HepG2 (cell line): ENCODE measurements around the gene HSCB. TPM values are rescaled to one million over a fixed set of nuclear protein-coding genes. Genes with fewer than 3 reads are reported as not detected.

Source experiments
- ARNTL ChIP-seq: sonication (generic); formaldehyde crosslinking; IDR thresholded peaks from 2 replicates; pipeline ENCODE4 v1.4.0; 2020; ENCODE audit warnings: mild to moderate bottlenecking, missing genetic modification reagents
- EHMT2 ChIP-seq: fragments of 200-600 bp; sonication (generic); IDR thresholded peaks from 2 replicates; pipeline ENCODE4 v1.7.0; 2017; ENCODE audit warnings: antibody characterized with exemption, low read depth, low read length, borderline replicate concordance
- IRX3 ChIP-seq: sonication (generic); formaldehyde crosslinking; IDR thresholded peaks from 2 replicates; pipeline ENCODE4 v1.8.1; 2023; ENCODE audit warnings: mild to moderate bottlenecking, low read depth, missing genetic modification reagents, borderline replicate concordance
- MAFF ChIP-seq: IDR thresholded peaks from 2 replicates; pipeline ENCODE4 v1.6.1; 2011; ENCODE audit warnings: low read depth, low read length, improper control_type of control experiment
- NFRKB ChIP-seq: fragments of 450-650 bp; IDR thresholded peaks from 2 replicates; pipeline ENCODE4 v1.6.1; 2017
- ONECUT2 ChIP-seq: sonication (generic); formaldehyde crosslinking; IDR thresholded peaks from 2 replicates; pipeline ENCODE4 v1.4.0; 2020; ENCODE audit warnings: missing genetic modification reagents
- RFXANK ChIP-seq: IDR thresholded peaks from 2 replicates; pipeline ENCODE4 v1.6.1; 2016
- SALL1 ChIP-seq: sonication (generic); formaldehyde crosslinking; IDR thresholded peaks from 2 replicates; pipeline ENCODE4 v1.8.0; 2022; ENCODE audit warnings: mild to moderate bottlenecking, missing genetic modification reagents
- SIX1 ChIP-seq: sonication (generic); formaldehyde crosslinking; IDR thresholded peaks from 2 replicates; pipeline ENCODE4 v1.4.0; 2020; ENCODE audit warnings: missing genetic modification reagents, borderline replicate concordance
- SKI ChIP-seq: fragments of 450-650 bp; IDR thresholded peaks from one replicate; pipeline ENCODE4 v1.6.1; 2018; ENCODE audit warnings: mild to moderate bottlenecking; ENCODE audit not compliant: partially characterized antibody
- SNRNP70 ChIP-seq: fragments of 200-400 bp; formaldehyde crosslinking; IDR thresholded peaks from 2 replicates; pipeline ENCODE4 v1.6.1; 2017; ENCODE audit warnings: mild to moderate bottlenecking, low read depth, low read length, moderate library complexity
- SP2 ChIP-seq: sonication (generic); formaldehyde crosslinking; IDR thresholded peaks from 2 replicates; pipeline ENCODE4 v1.5.1; 2020; ENCODE audit warnings: mild to moderate bottlenecking, missing genetic modification reagents
- YY1 ChIP-seq: IDR thresholded peaks from 2 replicates; pipeline ENCODE4 v1.6.1; 2011; ENCODE audit warnings: low read length, low read depth, moderate library complexity, mild to moderate bottlenecking; ENCODE audit not compliant: insufficient read depth, insufficient replicate concordance
- ZC3H4 ChIP-seq: sonication (generic); formaldehyde crosslinking; IDR thresholded peaks from 2 replicates; pipeline ENCODE4 v1.4.0; 2020; ENCODE audit warnings: missing genetic modification reagents, borderline replicate concordance
- ZFP36 ChIP-seq: fragments of 150-350 bp; IDR thresholded peaks from 2 replicates; pipeline ENCODE4 v1.6.1; 2018; ENCODE audit warnings: borderline replicate concordance, low read length, low read depth; ENCODE audit not compliant: partially characterized antibody
- ZFP36L2 ChIP-seq: sonication (generic); formaldehyde crosslinking; IDR thresholded peaks from 2 replicates; pipeline ENCODE4 v1.4.0; 2020; ENCODE audit warnings: missing genetic modification reagents
- ZNF180 ChIP-seq: sonication (generic); formaldehyde crosslinking; IDR thresholded peaks from 2 replicates; pipeline ENCODE4 v1.4.0; 2020; ENCODE audit warnings: low read depth, missing genetic modification reagents, borderline replicate concordance
- ZNF264 ChIP-seq: sonication (generic); formaldehyde crosslinking; IDR thresholded peaks from 2 replicates; pipeline ENCODE4 v1.4.0; 2020; ENCODE audit warnings: missing genetic modification reagents
- ZNF30 ChIP-seq: sonication (generic); formaldehyde crosslinking; IDR thresholded peaks from 2 replicates; pipeline ENCODE4 v1.5.0; 2020; ENCODE audit warnings: mild to moderate bottlenecking, missing genetic modification reagents
- ZNF782 ChIP-seq: sonication (generic); formaldehyde crosslinking; IDR thresholded peaks from 2 replicates; pipeline ENCODE4 v1.4.0; 2020; ENCODE audit warnings: missing genetic modification reagents, mild to moderate bottlenecking, borderline replicate concordance
- polyA plus RNA-seq, 8 experiments: library from polyadenylated mRNA; depleted of rRNA in 3 of 8; stranded (reverse) in 7 of 8; unstranded in 1 of 8; fragments of >200 nt; fragmentation: Illumina TruSeq in 4 of 8; extraction: Trizol in 4 of 8; gene quantifications; 2 replicates each; pipeline versions ENCODE4 v1.2.1 to v1.2.3, GENCODE V29; 2011 to 2016; ENCODE audit warnings: low read depth in 4 of 8, missing spikeins in 1 of 8, mixed read lengths in 1 of 8; ENCODE audit not compliant: insufficient read depth in 1 of 8
- total RNA-seq, 5 experiments: library from RNA; depleted of rRNA; stranded (reverse); fragments of >200 nt; fragmentation: Illumina TruSeq; extraction: Trizol; gene quantifications; 2 replicates each; pipeline ENCODE4 v1.2.3, GENCODE V29; 2016; ENCODE audit warnings: low read depth in 1 of 5
- TF ChIP-seq, protein P1 (sequence below): sonication (generic); formaldehyde crosslinking; IDR thresholded peaks from 2 replicates; pipeline ENCODE4 v1.4.0; 2020; ENCODE audit warnings: missing genetic modification reagents, mild to moderate bottlenecking, borderline replicate concordance
- TF ChIP-seq, protein P2 (sequence below): sonication (generic); formaldehyde crosslinking; IDR thresholded peaks from 2 replicates; pipeline ENCODE4 v1.5.1; 2020; ENCODE audit warnings: mild to moderate bottlenecking, missing genetic modification reagents, borderline replicate concordance

The HSCB gene
- total and polyA plus RNA-seq, 2 of the 13 experiments (the other 11 are each of a cell fraction or from before 2014, with no cell fraction given): 15.4 to 20.9 TPM

DNA sequence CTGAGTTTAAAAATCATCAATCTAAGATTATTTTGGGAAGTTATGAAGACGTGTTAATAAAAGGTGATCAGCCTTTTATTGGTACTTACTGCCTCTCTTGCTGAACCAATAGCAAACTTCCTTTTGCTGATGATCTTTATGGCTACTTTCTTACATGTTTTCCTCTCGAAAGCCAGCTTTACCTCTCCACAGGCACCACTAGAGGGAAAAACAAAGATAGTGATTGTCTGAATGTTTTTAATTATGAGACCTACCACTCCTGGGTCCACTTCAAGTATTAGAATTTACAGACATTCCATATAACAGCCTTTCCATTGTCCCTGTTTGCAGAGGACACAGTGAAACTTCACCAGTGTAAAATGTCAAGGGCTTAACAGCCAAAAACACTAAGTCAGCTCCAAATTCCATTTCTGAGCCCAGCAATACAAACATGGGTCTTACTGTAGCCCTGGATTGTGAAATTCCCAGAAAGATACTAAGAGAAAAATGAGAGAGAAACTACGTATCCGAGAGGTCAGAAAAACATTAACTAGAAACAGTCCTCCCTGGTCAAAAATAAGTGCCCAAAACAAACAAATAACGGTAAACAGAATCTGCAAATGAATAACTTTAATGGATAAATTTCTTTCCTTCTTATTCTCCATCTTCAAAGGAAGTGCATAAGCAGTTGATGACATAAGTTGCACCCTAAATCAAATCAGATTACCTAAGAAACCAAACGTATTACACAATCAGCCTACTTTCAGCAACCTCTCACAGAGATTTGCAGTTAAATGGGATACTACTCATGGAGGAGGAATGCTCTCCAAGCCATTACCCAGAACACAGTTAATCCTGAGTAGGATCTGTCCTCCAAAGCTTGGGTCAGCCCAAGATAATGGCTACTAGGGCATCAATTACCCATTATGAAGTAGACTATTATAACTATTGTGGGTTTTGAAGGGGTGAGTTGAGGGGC is 29.7 kb upstream of the HSCB start (continued):
- no peak for TF ChIP-seq NFRKB
- TF ChIP-seq ZNF264: no peak
- no peak for TF ChIP-seq IRX3 (CRISPR knock-in tag)
- TF ChIP-seq SALL1: no peak; the same call in 1 of the 2 replicates
- TF ChIP-seq ZNF30 (CRISPR knock-in tag): no peak
- TF ChIP-seq RFXANK (CRISPR knock-in tag): no peak
- TF ChIP-seq, protein P1, sequence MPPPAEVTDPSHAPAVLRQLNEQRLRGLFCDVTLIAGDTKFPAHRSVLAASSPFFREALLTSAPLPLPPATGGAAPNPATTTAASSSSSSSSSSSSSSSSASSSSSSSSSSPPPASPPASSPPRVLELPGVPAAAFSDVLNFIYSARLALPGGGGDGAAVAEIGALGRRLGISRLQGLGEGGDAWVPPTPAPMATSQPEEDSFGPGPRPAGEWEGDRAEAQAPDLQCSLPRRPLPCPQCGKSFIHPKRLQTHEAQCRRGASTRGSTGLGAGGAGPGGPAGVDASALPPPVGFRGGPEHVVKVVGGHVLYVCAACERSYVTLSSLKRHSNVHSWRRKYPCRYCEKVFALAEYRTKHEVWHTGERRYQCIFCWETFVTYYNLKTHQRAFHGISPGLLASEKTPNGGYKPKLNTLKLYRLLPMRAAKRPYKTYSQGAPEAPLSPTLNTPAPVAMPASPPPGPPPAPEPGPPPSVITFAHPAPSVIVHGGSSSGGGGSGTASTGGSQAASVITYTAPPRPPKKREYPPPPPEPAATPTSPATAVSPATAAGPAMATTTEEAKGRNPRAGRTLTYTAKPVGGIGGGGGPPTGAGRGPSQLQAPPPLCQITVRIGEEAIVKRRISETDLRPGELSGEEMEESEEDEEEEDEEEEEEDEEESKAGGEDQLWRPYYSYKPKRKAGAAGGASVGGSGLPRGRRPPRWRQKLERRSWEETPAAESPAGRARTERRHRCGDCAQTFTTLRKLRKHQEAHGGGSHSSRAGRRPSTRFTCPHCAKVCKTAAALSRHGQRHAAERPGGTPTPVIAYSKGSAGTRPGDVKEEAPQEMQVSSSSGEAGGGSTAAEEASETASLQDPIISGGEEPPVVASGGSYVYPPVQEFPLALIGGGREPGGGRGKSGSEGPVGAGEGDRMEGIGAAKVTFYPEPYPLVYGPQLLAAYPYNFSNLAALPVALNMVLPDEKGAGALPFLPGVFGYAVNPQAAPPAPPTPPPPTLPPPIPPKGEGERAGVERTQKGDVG (CRISPR knock-in tag): no peak
- no peak for TF ChIP-seq SNRNP70
- 0 out of 2 replicates have a peak, but pooled peaks have one; percentile 51 for TF ChIP-seq ARNTL (CRISPR knock-in tag)
- no peak for TF ChIP-seq ZFP36
- TF ChIP-seq ZNF782: no peak
- no peak for TF ChIP-seq SP2
- TF ChIP-seq YY1: no peak
- no peak for TF ChIP-seq ZFP36L2 (CRISPR knock-in tag)
- TF ChIP-seq, protein P2, sequence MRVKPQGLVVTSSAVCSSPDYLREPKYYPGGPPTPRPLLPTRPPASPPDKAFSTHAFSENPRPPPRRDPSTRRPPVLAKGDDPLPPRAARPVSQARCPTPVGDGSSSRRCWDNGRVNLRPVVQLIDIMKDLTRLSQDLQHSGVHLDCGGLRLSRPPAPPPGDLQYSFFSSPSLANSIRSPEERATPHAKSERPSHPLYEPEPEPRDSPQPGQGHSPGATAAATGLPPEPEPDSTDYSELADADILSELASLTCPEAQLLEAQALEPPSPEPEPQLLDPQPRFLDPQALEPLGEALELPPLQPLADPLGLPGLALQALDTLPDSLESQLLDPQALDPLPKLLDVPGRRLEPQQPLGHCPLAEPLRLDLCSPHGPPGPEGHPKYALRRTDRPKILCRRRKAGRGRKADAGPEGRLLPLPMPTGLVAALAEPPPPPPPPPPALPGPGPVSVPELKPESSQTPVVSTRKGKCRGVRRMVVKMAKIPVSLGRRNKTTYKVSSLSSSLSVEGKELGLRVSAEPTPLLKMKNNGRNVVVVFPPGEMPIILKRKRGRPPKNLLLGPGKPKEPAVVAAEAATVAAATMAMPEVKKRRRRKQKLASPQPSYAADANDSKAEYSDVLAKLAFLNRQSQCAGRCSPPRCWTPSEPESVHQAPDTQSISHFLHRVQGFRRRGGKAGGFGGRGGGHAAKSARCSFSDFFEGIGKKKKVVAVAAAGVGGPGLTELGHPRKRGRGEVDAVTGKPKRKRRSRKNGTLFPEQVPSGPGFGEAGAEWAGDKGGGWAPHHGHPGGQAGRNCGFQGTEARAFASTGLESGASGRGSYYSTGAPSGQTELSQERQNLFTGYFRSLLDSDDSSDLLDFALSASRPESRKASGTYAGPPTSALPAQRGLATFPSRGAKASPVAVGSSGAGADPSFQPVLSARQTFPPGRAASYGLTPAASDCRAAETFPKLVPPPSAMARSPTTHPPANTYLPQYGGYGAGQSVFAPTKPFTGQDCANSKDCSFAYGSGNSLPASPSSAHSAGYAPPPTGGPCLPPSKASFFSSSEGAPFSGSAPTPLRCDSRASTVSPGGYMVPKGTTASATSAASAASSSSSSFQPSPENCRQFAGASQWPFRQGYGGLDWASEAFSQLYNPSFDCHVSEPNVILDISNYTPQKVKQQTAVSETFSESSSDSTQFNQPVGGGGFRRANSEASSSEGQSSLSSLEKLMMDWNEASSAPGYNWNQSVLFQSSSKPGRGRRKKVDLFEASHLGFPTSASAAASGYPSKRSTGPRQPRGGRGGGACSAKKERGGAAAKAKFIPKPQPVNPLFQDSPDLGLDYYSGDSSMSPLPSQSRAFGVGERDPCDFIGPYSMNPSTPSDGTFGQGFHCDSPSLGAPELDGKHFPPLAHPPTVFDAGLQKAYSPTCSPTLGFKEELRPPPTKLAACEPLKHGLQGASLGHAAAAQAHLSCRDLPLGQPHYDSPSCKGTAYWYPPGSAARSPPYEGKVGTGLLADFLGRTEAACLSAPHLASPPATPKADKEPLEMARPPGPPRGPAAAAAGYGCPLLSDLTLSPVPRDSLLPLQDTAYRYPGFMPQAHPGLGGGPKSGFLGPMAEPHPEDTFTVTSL (CRISPR knock-in tag): no peak; the same call in 1 of the 2 replicates
- no peak for TF ChIP-seq SKI
- peak; percentile 53 for TF ChIP-seq MAFF
- no peak for TF ChIP-seq ONECUT2 (CRISPR knock-in tag)
- TF ChIP-seq ZC3H4 (CRISPR knock-in tag): no peak
- TF ChIP-seq ZNF180: no peak
- peak; percentile 54; the same call in 1 of the 2 replicates for TF ChIP-seq EHMT2
- TF ChIP-seq SIX1: no peak
